H9 (cell line): ENCODE measurements around the gene SLC16A3. TPM values are rescaled to one million over a fixed set of nuclear protein-coding genes. Genes with fewer than 3 reads are reported as not detected.

Experiments used
- DNase-seq: peaks from one replicate; pipeline ENCODE4 v3.0.0-alpha.2; 2017
- H2AFZ ChIP-seq: one replicate; pipeline ENCODE4 v1.6.1; 2013; ENCODE audit warnings: mild to moderate bottlenecking, low read length, control low read depth, moderate library complexity
- H2AK5ac ChIP-seq: 2 replicates; pipeline ENCODE4 v1.6.1; 2013; ENCODE audit warnings: low read length, control low read depth, mixed read lengths; ENCODE audit not compliant: insufficient read length
- H2BK120ac ChIP-seq: one replicate; pipeline ENCODE4 v1.6.1; 2013; ENCODE audit warnings: low read depth, mild to moderate bottlenecking, low read length, control low read depth, inconsistent platforms; ENCODE audit not compliant: poor library complexity, severe bottlenecking
- H2BK12ac ChIP-seq: 2 replicates; pipeline ENCODE4 v1.6.1; 2013; ENCODE audit warnings: low read length, control low read depth, mixed read lengths, low read depth; ENCODE audit not compliant: insufficient read length
- H2BK15ac ChIP-seq: 2 replicates; pipeline ENCODE4 v1.6.1; 2013; ENCODE audit warnings: low read depth, low read length, control low read depth
- H2BK20ac ChIP-seq: one replicate; pipeline ENCODE4 v1.6.1; 2013; ENCODE audit warnings: low read depth, mild to moderate bottlenecking, low read length, control low read depth, inconsistent platforms; ENCODE audit not compliant: poor library complexity, severe bottlenecking
- H2BK5ac ChIP-seq: 2 replicates; pipeline ENCODE4 v1.6.1; 2013; ENCODE audit warnings: low read length, control low read depth, mixed read lengths; ENCODE audit not compliant: insufficient read length
- H3K14ac ChIP-seq: 2 replicates; pipeline ENCODE4 v1.6.1; 2013; ENCODE audit warnings: low read length, control low read depth; ENCODE audit not compliant: insufficient read depth
- H3K18ac ChIP-seq: 2 replicates; pipeline ENCODE4 v1.6.1; 2013; ENCODE audit warnings: low read depth, mild to moderate bottlenecking, mixed read lengths, low read length, control low read depth; ENCODE audit not compliant: insufficient read length
- H3K23ac ChIP-seq: 2 replicates; pipeline ENCODE4 v1.6.1; 2013; ENCODE audit warnings: low read length, control low read depth, mixed read lengths, low read depth; ENCODE audit not compliant: insufficient read length
- H3K23me2 ChIP-seq: 2 replicates; pipeline ENCODE4 v1.6.1; 2013; ENCODE audit warnings: low read depth, mild to moderate bottlenecking, mixed read lengths, low read length, control low read depth; ENCODE audit not compliant: insufficient read length, poor library complexity, severe bottlenecking
- H3K27ac ChIP-seq: 2 replicates; pipeline ENCODE4 v1.5.1; 2013; ENCODE audit warnings: low read length, control low read depth, mixed read lengths, low read depth; ENCODE audit not compliant: insufficient read length
- H3K27me3 ChIP-seq: 2 replicates; pipeline ENCODE4 v1.6.1; 2013; ENCODE audit warnings: low read length, control low read depth, inconsistent platforms; ENCODE audit not compliant: insufficient read depth
- H3K4ac ChIP-seq: 2 replicates; pipeline ENCODE4 v1.6.1; 2013; ENCODE audit warnings: low read depth, mild to moderate bottlenecking, control low read depth, inconsistent platforms, low read length, moderate library complexity
- H3K4me1 ChIP-seq: 2 replicates; pipeline ENCODE4 v1.6.1; 2013; ENCODE audit warnings: low read length, control low read depth, inconsistent platforms; ENCODE audit not compliant: insufficient read depth
- H3K4me2 ChIP-seq: 2 replicates; pipeline ENCODE4 v1.6.1; 2013; ENCODE audit warnings: low read length, control low read depth, mixed read lengths; ENCODE audit not compliant: insufficient read length, insufficient read depth
- H3K56ac ChIP-seq: 2 replicates; pipeline ENCODE4 v1.6.1; 2013; ENCODE audit warnings: low read depth, mild to moderate bottlenecking, mixed read lengths, low read length, control low read depth; ENCODE audit not compliant: insufficient read length
- H3K79me1 ChIP-seq: 2 replicates; pipeline ENCODE4 v1.6.1; 2013; ENCODE audit warnings: low read depth, mild to moderate bottlenecking, moderate library complexity, low read length, control low read depth, inconsistent platforms; ENCODE audit not compliant: insufficient read depth, poor library complexity, severe bottlenecking
- H3K79me2 ChIP-seq: 2 replicates; pipeline ENCODE4 v1.6.1; 2013; ENCODE audit warnings: low read length, control low read depth, inconsistent platforms; ENCODE audit not compliant: insufficient read depth
- H3K9ac ChIP-seq: 2 replicates; pipeline ENCODE4 v1.6.1; 2013; ENCODE audit warnings: low read length, control low read depth, mixed read lengths; ENCODE audit not compliant: insufficient read length; ENCODE audit errors: extremely low read depth
- H3K9me3 ChIP-seq: one replicate; pipeline ENCODE4 v1.6.1; 2013; ENCODE audit warnings: low read depth, low read length, inconsistent platforms; ENCODE audit not compliant: control insufficient read depth
- H3T11ph ChIP-seq: one replicate; pipeline ENCODE4 v1.6.1; 2013; ENCODE audit warnings: mild to moderate bottlenecking, low read length, control low read depth, inconsistent platforms
- H4K20me1 ChIP-seq: one replicate; pipeline ENCODE4 v1.6.1; 2013; ENCODE audit not compliant: control insufficient read depth, insufficient read length, insufficient read depth
- H4K5ac ChIP-seq: 2 replicates; pipeline ENCODE4 v1.6.1; 2013; ENCODE audit warnings: low read depth, mild to moderate bottlenecking, mixed read lengths, low read length, control low read depth; ENCODE audit not compliant: insufficient read length
- H4K8ac ChIP-seq: replicated peaks from 2 replicates; pipeline ENCODE4 v1.6.1; 2013; ENCODE audit warnings: low read length, control low read depth, mixed read lengths, low read depth; ENCODE audit not compliant: insufficient read length
- H4K91ac ChIP-seq: 2 replicates; pipeline ENCODE4 v1.6.1; 2013; ENCODE audit warnings: low read depth, mild to moderate bottlenecking, moderate library complexity, mixed read lengths, low read length, control low read depth; ENCODE audit not compliant: insufficient read length
- H3K27ac Mint-ChIP-seq, 3 experiments: 2 replicates in 2 of 3; 3 replicates in 1 of 3; pipeline ENCODE4 v1.8.0; 2020 to 2021; ENCODE audit warnings: mixed read lengths in 3 of 3, mild to moderate bottlenecking in 1 of 3, moderate library complexity in 1 of 3
- H3K27me3 Mint-ChIP-seq: 2 replicates; pipeline ENCODE4 v1.8.0; 2021; ENCODE audit warnings: low read depth, mild to moderate bottlenecking, moderate library complexity, mixed read lengths
- H3K36me3 Mint-ChIP-seq, 3 experiments: 2 replicates in 2 of 3; 3 replicates in 1 of 3; pipeline ENCODE4 v1.8.0; 2020 to 2021; ENCODE audit warnings: low read depth in 3 of 3, mixed read lengths in 3 of 3; ENCODE audit not compliant: insufficient read depth in 1 of 3
- H3K4me1 Mint-ChIP-seq, 2 experiments: 2 replicates each; pipeline ENCODE4 v1.8.0; 2020; ENCODE audit warnings: mixed read lengths in 2 of 2
- H3K4me3 Mint-ChIP-seq, 2 experiments: 2 replicates in 1 of 2; 3 replicates in 1 of 2; pipeline ENCODE4 v1.8.0; 2020 to 2021; ENCODE audit warnings: mild to moderate bottlenecking in 2 of 2, mixed read lengths in 2 of 2, moderate library complexity in 1 of 2
- H3K9me3 Mint-ChIP-seq, 2 experiments: 2 replicates in 1 of 2; 3 replicates in 1 of 2; pipeline ENCODE4 v1.8.0; 2020; ENCODE audit warnings: mild to moderate bottlenecking in 2 of 2, mixed read lengths in 2 of 2, moderate library complexity in 1 of 2
- CTCF ChIP-seq: fragments of 200-600 bp; sonication (generic); conservative IDR thresholded peaks from 3 replicates; pipeline ENCODE4 v1.8.0; 2021; ENCODE audit warnings: antibody characterized with exemption, mild to moderate bottlenecking
- WGBS: extraction: QIAGEN DNeasy Blood & Tissue Kit; methylation state at CpG from one replicate; pipeline ENCODE4 v1.1.7; 2013; ENCODE audit warnings: missing lambda C conversion rate, low lambda C conversion rate, mixed read lengths; ENCODE audit not compliant: insufficient read length; ENCODE audit errors: extremely low coverage; 5-methylcytosine and 5-hydroxymethylcytosine counted together
- total RNA-seq: library from RNA; stranded (reverse); gene quantifications from 2 replicates; pipeline ENCODE4 v1.2.1, GENCODE V29; 2021

The SLC16A3 gene
- total RNA-seq, 1 experiment from 2014 or later = 28.4 TPM

- H3K4me3 Mint-ChIP-seq = no peak overlapping the region; a peak in 1 of 5 replicates
- H2AFZ ChIP-seq = no peak overlapping the region
- no peaks in the 10 kb centered on the region for H3K23me2 ChIP-seq
- H3K4ac ChIP-seq = no peak overlapping the region
- H4K5ac ChIP-seq = no peak overlapping the region
- no peak overlapping the region for H3K14ac ChIP-seq
- no peaks in the 10 kb centered on the region for H3K4me1 ChIP-seq
- H4K91ac ChIP-seq = no peak overlapping the region
- no peaks in the 10 kb centered on the region for H3K9me3 Mint-ChIP-seq
- H3K27me3 ChIP-seq = no peaks in the 10 kb centered on the region
- no peak overlapping the region for H2BK5ac ChIP-seq
- H3K18ac ChIP-seq = no peak overlapping the region
- H3K9me3 ChIP-seq = no peaks in the 10 kb centered on the region
- H2BK12ac ChIP-seq = no peak overlapping the region
- H3K4me2 ChIP-seq = no peak overlapping the region
- no peaks in the 10 kb centered on the region for H3K79me2 ChIP-seq
- H2AK5ac ChIP-seq = no peak overlapping the region
- no peak overlapping the region for H4K8ac ChIP-seq
- H3K79me1 ChIP-seq = no peaks in the 10 kb centered on the region
- peaks cover 3 to 11% (median 5%) of the 10 kb centered on the region in 3 experiments; a peak in 5 of 7 replicates for H3K36me3 Mint-ChIP-seq
- no peak overlapping the region for H3T11ph ChIP-seq
- TF ChIP-seq CTCF = no peak
- no peak overlapping the region for H2BK20ac ChIP-seq
- no peak overlapping the region for H2BK120ac ChIP-seq
- H3K56ac ChIP-seq = no peak overlapping the region
- H4K20me1 ChIP-seq = no peaks in the 10 kb centered on the region
- no peak overlapping the region; a peak in 1 of 7 replicates for H3K27ac Mint-ChIP-seq
- H2BK15ac ChIP-seq = no peak overlapping the region
- H3K27ac ChIP-seq = no peak overlapping the region
- no peak overlapping the region for H3K9ac ChIP-seq
- no peak overlapping the region for H3K23ac ChIP-seq
- H3K27me3 Mint-ChIP-seq = peaks cover 7% of the 10 kb centered on the region
- no CpG with 5 or more reads among the region's 59 CpGs for WGBS
- peak; percentile 79 for DNase-seq
- H3K4me1 Mint-ChIP-seq = peaks cover 2 to 17% of the 10 kb centered on the region in 2 experiments
Observed at GRCh38 chr17:82237083-82237745, 8.4 kb downstream of the SLC16A3 start.
